ENCODE results near the gene POLR2L.

The POLR2L gene

DNA sequence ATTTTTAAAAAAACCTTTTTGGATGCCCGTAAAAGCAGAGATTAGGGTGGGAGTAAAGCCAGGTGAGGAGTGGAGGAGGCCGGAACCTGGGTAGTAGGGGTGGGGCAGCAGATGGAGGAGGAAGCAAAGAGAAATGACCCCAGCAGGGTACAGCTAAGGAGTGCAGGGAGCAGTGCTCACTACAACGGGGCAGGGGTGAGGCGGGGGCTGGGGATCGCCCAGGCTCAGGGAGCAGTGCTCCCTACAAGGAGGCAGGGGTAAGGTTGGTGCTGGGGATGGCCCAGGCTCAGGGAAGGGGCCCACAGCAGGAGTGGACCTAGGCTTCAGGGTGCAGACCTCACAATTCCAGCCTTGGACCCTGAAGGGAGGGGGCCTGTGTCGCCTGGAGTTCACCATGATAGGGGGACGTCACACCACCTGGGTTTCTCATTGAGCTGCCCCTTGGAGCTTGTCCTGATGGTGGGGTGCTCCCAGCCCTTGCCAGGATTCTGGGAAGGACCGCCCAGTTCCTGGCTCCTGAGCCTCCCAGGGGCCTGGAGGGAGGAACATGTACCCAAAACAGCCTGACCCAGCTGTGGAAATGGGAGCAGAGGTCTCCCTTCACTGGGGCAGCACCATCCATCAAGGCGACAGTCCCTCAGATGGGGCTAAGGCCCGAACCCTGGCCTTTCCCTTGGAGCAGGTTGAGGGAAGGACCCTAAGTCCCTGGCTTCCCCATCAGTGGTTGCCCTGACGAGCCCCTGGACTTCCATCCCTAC, 26.5 kb downstream of the POLR2L start:
- Mint-ChIP-seq H3K27me3 (ENCODE audit: low read depth) (no peaks in the 10 kb centered on the region), H3K4me3 (no peak overlapping the region), H3K9me3 (no peaks in the 10 kb centered on the region), H3K4me1 (ENCODE audit: low read depth) (peaks cover 9% of the 10 kb centered on the region), H3K36me3 (ENCODE audit: low read depth) (peaks cover 24% of the 10 kb centered on the region), H3K27ac (no peak overlapping the region)
- DNase-seq (ENCODE audit: low spot score), result no peak

DNA sequence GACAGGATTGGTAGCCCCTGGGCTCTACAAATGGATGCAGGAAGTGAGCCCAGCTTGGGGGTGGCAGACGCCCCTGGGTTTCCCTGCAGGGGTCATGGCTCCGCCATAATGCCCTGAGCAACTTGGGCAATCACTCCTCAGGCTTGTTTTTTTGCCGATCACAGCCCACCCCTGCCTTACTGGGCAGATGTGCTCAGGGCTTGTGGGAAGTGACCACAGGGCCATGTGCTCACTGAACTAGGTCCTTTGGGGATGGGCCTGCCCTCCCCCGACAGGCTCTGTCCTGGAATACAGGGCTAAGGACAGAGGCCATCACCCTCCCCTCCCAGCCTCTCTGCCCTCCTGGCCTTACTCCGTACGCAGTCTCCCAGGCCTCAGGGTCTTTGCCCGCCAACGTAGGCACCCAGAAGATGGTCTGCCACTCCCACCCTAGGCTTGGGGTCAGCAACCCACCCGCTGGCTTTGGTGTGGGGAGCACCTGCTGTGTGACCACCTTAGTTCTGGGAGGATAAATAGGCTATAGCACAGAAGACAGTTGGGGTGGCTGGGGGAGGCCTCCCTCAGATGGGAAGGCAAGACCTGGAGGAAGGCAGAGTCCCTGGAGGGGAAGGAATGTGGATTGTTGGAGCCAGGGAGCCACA, 28.8 kb downstream of the POLR2L start:
- no peak overlapping the region for H3K4me3 Mint-ChIP-seq
- H3K27ac Mint-ChIP-seq, result peak overlapping the region; percentile 35
- no peaks in the 10 kb centered on the region for H3K9me3 Mint-ChIP-seq
- peaks cover 33% of the 10 kb centered on the region for H3K36me3 Mint-ChIP-seq (ENCODE audit: low read depth)
- H3K4me1 Mint-ChIP-seq (ENCODE audit: low read depth), result peaks cover 11% of the 10 kb centered on the region
- no peaks in the 10 kb centered on the region for H3K27me3 Mint-ChIP-seq (ENCODE audit: low read depth)
- no peak for DNase-seq (ENCODE audit: low spot score)

DNA sequence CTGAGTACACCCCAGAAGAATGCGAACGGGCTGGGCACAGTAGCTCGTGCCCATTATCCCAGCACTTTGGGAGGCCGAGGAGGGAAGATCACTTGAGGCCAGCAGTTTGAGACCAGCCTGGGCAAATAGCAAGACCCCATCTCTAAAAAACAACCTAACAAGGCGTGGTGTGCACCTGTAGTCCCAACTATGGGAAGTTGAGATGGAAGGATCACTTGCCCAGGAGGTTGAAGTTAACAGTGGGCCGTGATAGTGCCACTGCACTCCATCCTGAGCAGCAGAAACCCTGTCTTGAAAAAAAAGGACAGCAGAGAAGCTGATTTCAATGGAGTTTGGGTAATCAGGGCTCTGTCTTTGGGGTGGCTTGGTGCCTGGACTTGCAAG, 29.3 kb downstream of the POLR2L start:
- Mint-ChIP-seq H3K36me3 (ENCODE audit: low read depth) (peaks cover 33% of the 10 kb centered on the region), H3K4me1 (ENCODE audit: low read depth) (peaks cover 11% of the 10 kb centered on the region), H3K4me3 (peak overlapping the region; percentile 29), H3K27me3 (ENCODE audit: low read depth) (no peaks in the 10 kb centered on the region), H3K9me3 (no peaks in the 10 kb centered on the region), H3K27ac (no peak overlapping the region)
- DNase-seq (ENCODE audit: low spot score), result no peak

DNA sequence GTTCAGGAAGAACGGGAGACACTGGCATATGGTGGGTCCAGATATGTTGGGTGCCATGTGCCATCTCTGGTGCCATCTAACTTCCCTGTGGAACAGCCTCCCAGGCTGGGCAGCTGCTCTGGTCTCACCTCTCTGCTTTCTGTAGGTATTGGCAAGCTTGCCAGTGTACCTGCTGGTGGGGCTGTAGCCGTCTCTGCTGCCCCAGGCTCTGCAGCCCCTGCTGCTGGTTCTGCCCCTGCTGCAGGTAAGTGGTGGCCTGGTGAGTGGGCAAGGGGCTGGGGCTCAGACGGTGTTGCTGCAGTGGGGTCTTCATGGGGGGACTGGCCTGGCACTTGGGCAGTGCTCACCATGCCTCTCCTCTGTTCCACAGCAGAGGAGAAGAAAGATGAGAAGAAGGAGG, 29.9 kb downstream of the POLR2L start:
- peaks cover 14% of the 10 kb centered on the region for H3K4me1 Mint-ChIP-seq (ENCODE audit: low read depth)
- no peaks in the 10 kb centered on the region for H3K9me3 Mint-ChIP-seq
- H3K36me3 Mint-ChIP-seq (ENCODE audit: low read depth), result peaks cover 33% of the 10 kb centered on the region
- peak overlapping the region; percentile 57 for H3K27ac Mint-ChIP-seq
- no peaks in the 10 kb centered on the region for H3K27me3 Mint-ChIP-seq (ENCODE audit: low read depth)
- peak overlapping the region; percentile 29 for H3K4me3 Mint-ChIP-seq
- no peak for DNase-seq (ENCODE audit: low spot score)

DNA sequence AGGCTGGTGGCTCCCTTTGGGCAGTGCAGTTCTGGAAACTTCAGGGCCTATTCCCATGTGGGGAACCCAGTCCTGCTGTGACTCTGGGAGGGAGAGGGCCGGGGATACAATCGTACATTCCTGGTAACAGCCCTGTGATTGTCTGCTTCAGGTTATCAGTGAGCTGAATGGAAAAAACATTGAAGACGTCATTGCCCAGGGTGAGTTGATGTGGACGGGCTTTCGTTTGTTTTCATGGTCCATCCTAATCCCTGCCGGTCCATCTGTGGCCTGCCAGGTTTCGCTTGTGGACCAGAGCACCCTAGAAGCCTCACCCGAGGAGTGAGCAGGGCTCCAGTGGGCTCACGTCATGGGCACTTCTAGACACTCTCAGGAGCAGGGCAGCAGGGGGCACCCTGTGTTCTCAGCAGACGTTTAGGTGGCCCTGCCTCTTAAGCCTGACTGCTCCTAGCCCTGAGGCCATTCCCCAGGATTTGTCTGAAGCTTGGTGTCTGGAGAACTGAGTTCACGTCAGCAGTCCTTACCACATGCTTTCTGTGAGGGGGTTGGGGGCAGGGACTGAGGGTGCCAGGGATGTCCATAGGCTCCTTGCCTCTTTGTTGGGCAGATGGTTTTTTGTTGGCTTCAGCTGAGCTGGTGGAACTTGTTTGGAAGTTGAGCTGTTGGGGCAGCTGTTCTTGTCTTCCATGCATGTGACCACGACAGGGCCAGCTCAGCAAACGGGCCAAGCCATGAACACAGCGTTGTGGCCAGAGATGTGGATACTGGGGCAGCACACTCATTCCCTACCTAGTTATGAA, 30.7 kb downstream of the POLR2L start:
- H3K4me3 Mint-ChIP-seq, result peak overlapping the region; percentile 88
- no peaks in the 10 kb centered on the region for H3K9me3 Mint-ChIP-seq
- no peak for DNase-seq (ENCODE audit: low spot score)
- H3K27ac Mint-ChIP-seq, result peak overlapping the region; percentile 55
- H3K36me3 Mint-ChIP-seq (ENCODE audit: low read depth), result peaks cover 33% of the 10 kb centered on the region
- peaks cover 14% of the 10 kb centered on the region for H3K4me1 Mint-ChIP-seq (ENCODE audit: low read depth)
- no peaks in the 10 kb centered on the region for H3K27me3 Mint-ChIP-seq (ENCODE audit: low read depth)

DNA sequence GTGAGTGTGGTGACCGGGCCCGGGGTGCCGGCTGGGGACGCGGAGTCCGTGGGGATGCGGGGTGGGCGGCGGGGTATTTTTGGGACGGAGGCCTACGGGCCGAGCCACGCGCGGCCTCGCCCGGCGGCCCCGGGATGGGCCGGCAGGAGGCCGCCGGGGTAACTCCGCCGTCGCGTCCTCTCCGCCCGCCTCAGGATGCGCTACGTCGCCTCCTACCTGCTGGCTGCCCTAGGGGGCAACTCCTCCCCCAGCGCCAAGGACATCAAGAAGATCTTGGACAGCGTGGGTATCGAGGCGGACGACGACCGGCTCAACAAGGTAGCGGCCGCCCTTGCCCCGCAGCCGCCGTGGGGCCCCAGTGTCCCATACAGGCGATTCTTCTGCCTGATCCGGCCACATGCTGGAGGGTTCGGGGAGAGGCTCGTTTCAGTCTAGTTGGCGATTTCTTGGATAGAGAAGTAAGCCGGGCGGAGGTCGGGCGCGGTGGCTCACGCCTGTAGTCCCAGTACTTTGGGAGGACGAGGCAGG, 32.2 kb downstream of the POLR2L start:
- Mint-ChIP-seq H3K36me3 (ENCODE audit: low read depth) (peaks cover 33% of the 10 kb centered on the region), H3K4me3 (peak overlapping the region; percentile 89), H3K27me3 (ENCODE audit: low read depth) (no peaks in the 10 kb centered on the region), H3K9me3 (no peaks in the 10 kb centered on the region), H3K27ac (peak overlapping the region; percentile 93), H3K4me1 (ENCODE audit: low read depth) (peaks cover 14% of the 10 kb centered on the region)
- no peak for DNase-seq (ENCODE audit: low spot score)

DNA sequence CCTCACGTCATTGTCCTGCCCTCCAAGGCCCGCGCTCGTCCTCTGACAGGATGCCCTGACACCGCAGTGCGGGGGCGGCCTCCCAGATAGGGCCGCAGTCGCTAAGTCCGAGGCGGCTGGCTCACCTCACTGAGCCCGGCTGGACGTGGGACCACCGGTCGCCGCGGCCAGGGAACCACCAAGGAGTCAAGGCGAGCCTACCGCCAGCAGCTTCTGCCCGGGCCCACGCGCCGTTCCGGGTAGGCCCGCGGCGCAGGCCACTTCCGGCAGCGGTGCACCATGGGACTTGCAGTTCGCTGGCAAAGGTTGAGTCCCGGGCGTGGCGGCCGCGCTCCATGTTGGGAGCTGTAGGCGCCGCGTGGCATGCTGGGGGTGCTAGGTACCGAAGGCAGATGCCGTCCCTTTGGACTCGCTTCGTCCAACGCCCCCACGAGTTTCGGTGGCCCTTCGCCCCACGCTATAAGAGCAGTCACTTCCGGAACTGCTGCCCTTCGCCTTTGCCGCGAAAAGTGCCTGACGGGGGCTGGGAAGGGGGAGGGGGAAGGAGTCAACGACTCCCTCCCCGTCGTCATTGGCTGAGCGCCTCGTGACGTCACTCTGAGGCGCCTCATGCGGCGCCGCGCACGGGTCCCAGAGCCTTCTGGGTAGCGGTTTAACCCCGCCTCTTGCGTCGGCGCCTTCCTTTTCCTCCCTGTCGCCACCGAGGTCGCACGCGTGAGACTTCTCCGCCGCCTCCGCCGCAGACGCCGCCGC, 32.9 kb downstream of the POLR2L start, which contains the start of gene RPLP2:
RPLP2 (plus strand) TSS at position 681 of the 753 bp plus-strand sequence. CDS start 268 bp downstream, outside the sequence.
- H3K27me3 Mint-ChIP-seq (ENCODE audit: low read depth), result no peaks in the 10 kb centered on the region
- peak; percentile 97 for DNase-seq (ENCODE audit: low spot score)
- no peaks in the 10 kb centered on the region for H3K9me3 Mint-ChIP-seq
- peak within 1 kb of the TSS; percentile 93 for H3K27ac Mint-ChIP-seq
- H3K4me1 Mint-ChIP-seq (ENCODE audit: low read depth), result peaks cover 15% of the 10 kb centered on the region
- H3K4me3 Mint-ChIP-seq, result peak within 1 kb of the TSS; percentile 89
- peaks cover 33% of the 10 kb centered on the region for H3K36me3 Mint-ChIP-seq (ENCODE audit: low read depth)

DNA sequence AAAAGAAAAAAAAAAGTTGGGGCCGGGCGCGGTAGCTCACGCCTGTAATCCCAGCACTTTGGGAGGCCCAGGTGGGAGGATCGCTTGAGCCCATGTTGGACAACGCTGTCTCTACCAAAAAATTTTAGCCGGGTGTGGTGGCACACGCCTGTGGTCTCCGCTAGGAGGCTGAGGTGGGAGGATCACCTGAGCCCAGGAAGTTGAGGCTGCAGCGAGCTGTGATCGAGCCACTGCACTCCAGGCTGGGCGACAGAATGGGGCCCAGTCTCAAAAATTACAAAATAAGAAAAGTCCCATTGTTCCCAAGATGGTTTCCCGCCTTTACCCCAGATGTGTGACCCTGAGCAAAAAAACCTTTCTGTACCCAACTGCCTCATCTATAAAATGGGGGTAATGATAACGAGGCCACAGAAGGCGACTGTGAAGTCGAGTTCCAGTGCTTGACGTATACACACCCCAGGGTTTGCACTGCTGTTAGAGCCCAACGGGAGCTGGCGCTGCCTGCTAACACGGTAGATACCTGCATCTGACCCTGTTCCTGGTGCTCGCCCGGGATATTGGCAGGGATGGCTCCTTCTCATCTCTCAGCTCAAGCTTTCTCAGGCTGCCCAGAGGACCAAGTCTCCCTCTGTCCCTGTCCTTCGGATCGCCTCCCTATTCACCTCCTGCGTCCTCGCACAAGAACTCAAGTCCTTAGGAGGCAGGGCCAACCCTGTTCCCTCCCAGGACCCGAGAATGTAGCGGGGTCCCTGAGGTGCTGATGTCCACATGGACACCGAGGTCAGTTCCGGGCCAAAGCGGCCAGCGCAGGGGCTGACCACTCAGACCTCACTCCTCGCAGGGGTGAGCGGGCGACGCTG, 33.7 kb downstream of the POLR2L start:
- Mint-ChIP-seq H3K27me3 (ENCODE audit: low read depth) (no peaks in the 10 kb centered on the region), H3K36me3 (ENCODE audit: low read depth) (peaks cover 31% of the 10 kb centered on the region), H3K27ac (peak overlapping the region; percentile 93), H3K9me3 (no peaks in the 10 kb centered on the region), H3K4me3 (peak overlapping the region; percentile 89), H3K4me1 (ENCODE audit: low read depth) (peaks cover 16% of the 10 kb centered on the region)
- DNase-seq (ENCODE audit: low spot score), result no peak

DNA sequence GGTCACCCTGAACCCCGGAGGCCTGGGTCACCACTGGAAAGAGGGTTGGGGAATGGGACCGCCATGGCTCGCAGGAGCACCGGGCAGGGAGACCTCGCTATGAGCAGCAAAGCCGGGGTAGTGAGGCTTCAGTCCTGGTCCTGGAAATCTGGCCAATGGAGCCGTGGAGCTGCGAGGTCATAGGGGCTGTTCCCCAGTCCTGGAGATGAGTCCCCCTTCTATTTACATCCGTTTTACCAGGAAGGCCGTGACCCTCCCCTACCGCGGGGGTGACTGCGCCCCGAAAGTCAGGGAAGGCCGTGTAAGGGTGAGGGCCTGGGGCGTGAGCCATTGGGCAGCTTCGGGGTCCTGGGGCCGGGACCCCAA, 37.7 kb downstream of the POLR2L start:
- peaks cover 8% of the 10 kb centered on the region for H3K4me1 Mint-ChIP-seq (ENCODE audit: low read depth)
- H3K4me3 Mint-ChIP-seq, result peak overlapping the region; percentile 82
- H3K36me3 Mint-ChIP-seq (ENCODE audit: low read depth), result peaks cover 5% of the 10 kb centered on the region
- DNase-seq (ENCODE audit: low spot score), result no peak
- H3K27ac Mint-ChIP-seq, result peak overlapping the region; percentile 60
- no peaks in the 10 kb centered on the region for H3K9me3 Mint-ChIP-seq
- no peaks in the 10 kb centered on the region for H3K27me3 Mint-ChIP-seq (ENCODE audit: low read depth)

DNA sequence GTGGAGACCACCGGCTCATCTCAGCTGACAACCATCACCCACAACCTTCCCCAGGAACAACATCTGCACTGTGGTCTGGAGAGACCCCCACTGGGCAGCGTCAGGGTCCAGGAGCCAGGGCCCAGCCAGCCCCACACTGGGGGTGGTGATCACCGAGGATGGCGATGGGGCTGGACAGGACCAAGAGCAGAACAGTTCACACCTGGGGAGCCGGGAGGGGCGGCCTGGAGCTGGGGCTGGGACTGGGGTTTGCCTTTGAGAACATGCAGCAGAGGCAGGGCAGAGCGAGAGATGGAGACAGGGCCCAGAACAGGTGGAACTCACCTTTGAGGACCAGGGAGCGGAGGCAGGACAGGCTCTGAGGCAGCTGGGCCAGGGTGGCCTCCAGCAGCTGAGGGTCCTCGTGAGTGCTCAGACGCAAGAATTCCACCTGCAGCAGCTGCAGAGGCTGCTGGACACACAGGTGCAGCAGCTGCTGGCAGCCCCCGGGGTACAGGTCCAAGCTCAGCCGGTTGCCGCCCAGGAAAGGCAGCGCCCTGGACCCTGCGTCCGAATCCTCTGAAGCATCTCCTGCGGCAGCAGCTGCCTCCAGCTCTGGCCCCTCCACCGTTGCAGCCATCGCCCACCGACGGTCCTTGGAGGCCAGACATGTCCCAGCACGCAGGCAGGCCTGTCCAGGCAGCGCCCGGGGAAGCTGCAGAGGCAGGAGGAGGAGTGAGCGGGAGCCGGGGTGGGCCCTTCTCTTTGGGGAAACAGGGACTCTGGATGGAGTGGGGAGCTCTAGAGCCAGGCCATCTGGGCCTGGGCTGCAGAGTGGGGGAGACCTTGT, 38.3 kb downstream of the POLR2L start:
- H3K4me3 Mint-ChIP-seq, result peak overlapping the region; percentile 82
- peaks cover 7% of the 10 kb centered on the region for H3K4me1 Mint-ChIP-seq (ENCODE audit: low read depth)
- H3K27me3 Mint-ChIP-seq (ENCODE audit: low read depth), result no peaks in the 10 kb centered on the region
- DNase-seq (ENCODE audit: low spot score), result no peak
- no peaks in the 10 kb centered on the region for H3K9me3 Mint-ChIP-seq
- peaks cover 4% of the 10 kb centered on the region for H3K36me3 Mint-ChIP-seq (ENCODE audit: low read depth)
- H3K27ac Mint-ChIP-seq, result peak overlapping the region; percentile 60

DNA sequence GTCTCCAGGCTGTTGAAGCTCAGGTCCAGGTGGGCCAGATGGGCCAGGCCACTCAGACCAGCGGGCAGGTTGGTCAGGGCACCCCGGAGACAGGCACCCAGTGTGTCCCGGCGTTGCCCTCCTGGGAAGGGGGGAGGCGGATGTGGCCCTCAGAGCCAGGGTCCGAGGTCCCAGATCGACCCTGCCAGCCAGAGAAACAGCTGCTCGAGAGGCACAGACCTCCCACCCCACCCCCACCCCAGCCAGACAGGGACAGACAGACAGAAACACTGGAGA, 38.9 kb downstream of the POLR2L start:
- peaks cover 3% of the 10 kb centered on the region for H3K36me3 Mint-ChIP-seq (ENCODE audit: low read depth)
- peak overlapping the region; percentile 82 for H3K4me3 Mint-ChIP-seq
- H3K27ac Mint-ChIP-seq, result no peak overlapping the region
- H3K4me1 Mint-ChIP-seq (ENCODE audit: low read depth), result peaks cover 5% of the 10 kb centered on the region
- H3K27me3 Mint-ChIP-seq (ENCODE audit: low read depth), result no peaks in the 10 kb centered on the region
- no peaks in the 10 kb centered on the region for H3K9me3 Mint-ChIP-seq
- no peak for DNase-seq (ENCODE audit: low spot score)

DNA sequence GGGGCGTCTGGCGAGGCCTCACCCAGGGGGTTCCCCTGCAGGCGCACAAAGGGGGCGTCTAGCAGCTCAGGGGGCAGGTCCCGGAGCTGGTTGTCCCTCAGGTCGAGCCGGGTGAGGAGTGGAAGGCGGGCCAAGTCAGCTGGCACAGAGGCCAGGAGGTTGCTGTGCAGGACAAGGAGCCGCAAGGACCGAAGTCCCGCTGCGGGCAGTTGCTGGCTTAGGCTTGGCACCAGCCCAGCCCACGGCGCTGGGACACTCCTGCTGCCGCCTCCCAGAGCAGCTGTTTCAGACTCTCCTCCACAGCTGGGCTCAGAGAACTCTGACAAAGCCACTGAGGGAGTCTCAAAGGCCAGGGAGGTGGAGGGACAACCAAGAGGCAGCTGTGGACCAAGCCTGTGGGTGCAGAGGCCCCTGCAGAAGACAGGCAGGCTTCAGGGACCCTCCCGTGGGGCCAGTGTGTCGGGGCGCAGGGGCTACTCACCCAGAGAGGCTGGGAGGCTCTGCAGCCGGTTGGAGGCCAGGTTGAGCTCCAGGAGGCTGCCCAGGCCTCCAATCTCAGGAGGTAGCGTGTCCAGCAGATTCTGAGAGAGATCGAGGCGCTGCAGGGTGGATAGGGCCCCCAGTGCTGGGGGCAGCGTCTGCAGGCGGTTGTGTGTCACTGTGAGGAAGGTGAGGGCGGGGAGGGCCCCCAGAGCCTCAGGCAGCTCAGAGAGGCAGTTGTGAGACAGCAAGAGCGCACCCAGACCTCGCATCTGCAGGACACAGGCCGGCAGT, 39.4 kb downstream of the POLR2L start:
- H3K4me1 Mint-ChIP-seq (ENCODE audit: low read depth), result peaks cover 4% of the 10 kb centered on the region
- H3K27me3 Mint-ChIP-seq (ENCODE audit: low read depth), result no peaks in the 10 kb centered on the region
- DNase-seq (ENCODE audit: low spot score), result no peak
- no peaks in the 10 kb centered on the region for H3K9me3 Mint-ChIP-seq
- H3K27ac Mint-ChIP-seq, result no peak overlapping the region
- H3K4me3 Mint-ChIP-seq, result peak overlapping the region; percentile 58
- peaks cover 3% of the 10 kb centered on the region for H3K36me3 Mint-ChIP-seq (ENCODE audit: low read depth)
